A549 (cell line): ENCODE data around the gene PCED1B. TPM values are rescaled to one million over a fixed set of nuclear protein-coding genes. Genes with fewer than 3 reads are reported as not detected.

Source experiments
- ATAC-seq, 2 experiments: fragments of 200-7000 bp in 1 of 2; fragments of >200 bp in 1 of 2; cut with Nextera tagmentation in 1 of 2; cut with Tn5 transposase in 1 of 2; 3 replicates each; pipeline versions ENCODE4 v1.8.0 to v1.9.1; 2018 to 2020; ENCODE audit warnings: mild to moderate bottlenecking in 1 of 2, moderate library complexity in 1 of 2
- CTCF ChIA-PET: fragments of 300-600 bp; sonication (Branson Sonifier 250); formaldehyde crosslinking; extraction: SDS; loops from one replicate; lab custom pipeline; 2021; ENCODE audit warnings: antibody characterized with exemption, inconsistent platforms; lab: Yijun Ruan, JAX
- POLR2A ChIA-PET: fragments of 350-600 bp; formaldehyde crosslinking; extraction: SDS; loops from one replicate; lab custom pipeline; 2021; ENCODE audit warnings: antibody characterized with exemption, inconsistent platforms; lab: Yijun Ruan, JAX
- DNase-seq, 2 experiments: peaks; one replicate each; pipeline versions ENCODE4 v3.0.0 to v3.0.0-alpha.2; 2011 to 2016; ENCODE audit warnings: low read depth in 1 of 2, low spot score in 1 of 2
- FAIRE-seq: peaks from 2 replicates; lab custom pipeline; 2011; peaks lifted over from hg19 to GRCh38; lab: Jason Lieb, UNC
- H3K27ac ChIP-seq, 2 experiments: fragments of >200 bp; sonication (Bioruptor Twin); formaldehyde crosslinking; 3 replicates each; pipeline ENCODE4 v1.5.1; 2016 to 2017
- H3K4me1 ChIP-seq: fragments of >200 bp; sonication (Bioruptor Twin); formaldehyde crosslinking; 3 replicates; pipeline ENCODE4 v1.6.1; 2016
- H3K4me2 ChIP-seq: fragments of >200 bp; sonication (Bioruptor Twin); formaldehyde crosslinking; 3 replicates; pipeline ENCODE4 v1.6.1; 2016
- H3K4me3 ChIP-seq: fragments of >200 bp; sonication (Bioruptor Twin); formaldehyde crosslinking; 3 replicates; pipeline ENCODE4 v1.5.1; 2016
- H3K9me3 ChIP-seq: fragments of >200 bp; sonication (Bioruptor Twin); formaldehyde crosslinking; 3 replicates; pipeline ENCODE4 v1.6.1; 2016
- CBX2 ChIP-seq: fragments of 200-600 bp; sonication (generic); IDR thresholded peaks from 2 replicates; pipeline ENCODE4 v1.6.1; 2016; ENCODE audit warnings: low read depth, mild to moderate bottlenecking, borderline replicate concordance
- CBX8 ChIP-seq: fragments of 200-600 bp; sonication (generic); IDR thresholded peaks from 2 replicates; pipeline ENCODE4 v1.6.1; 2016
- CHD4 ChIP-seq: fragments of 200-600 bp; sonication (generic); IDR thresholded peaks from 2 replicates; pipeline ENCODE4 v1.6.1; 2016; ENCODE audit warnings: antibody characterized with exemption, mild to moderate bottlenecking, borderline replicate concordance
- EP300 ChIP-seq, 2 experiments: fragments of >200 bp; sonication (Bioruptor Twin); formaldehyde crosslinking; IDR thresholded peaks; 2 replicates in 1 of 2; 3 replicates in 1 of 2; pipeline ENCODE4 v1.6.1; 2016 to 2017
- FOXS1 ChIP-seq: fragments of 250-450 bp; sonication (Bioruptor Pico); IDR thresholded peaks from 2 replicates; pipeline ENCODE4 v1.5.0; 2020; ENCODE audit warnings: mild to moderate bottlenecking, moderate library complexity
- GATA3 ChIP-seq: IDR thresholded peaks from 2 replicates; pipeline ENCODE4 v1.6.1; 2012; ENCODE audit warnings: borderline replicate concordance
- HMGXB4 ChIP-seq: fragments of 250-450 bp; sonication (Bioruptor Pico); IDR thresholded peaks from 2 replicates; pipeline ENCODE4 v1.5.0; 2021; ENCODE audit warnings: mild to moderate bottlenecking, moderate library complexity, borderline replicate concordance
- KDM1A ChIP-seq: fragments of 200-600 bp; sonication (generic); IDR thresholded peaks from 2 replicates; pipeline ENCODE4 v1.6.1; 2016; ENCODE audit warnings: low read depth, mild to moderate bottlenecking
- KDM5A ChIP-seq: fragments of 200-600 bp; sonication (generic); IDR thresholded peaks from 2 replicates; pipeline ENCODE4 v1.6.1; 2016; ENCODE audit warnings: antibody characterized with exemption, mild to moderate bottlenecking
- MAX ChIP-seq: IDR thresholded peaks from 2 replicates; pipeline ENCODE4 v1.6.1; 2012
- PHF8 ChIP-seq: fragments of 200-600 bp; sonication (generic); IDR thresholded peaks from 2 replicates; pipeline ENCODE4 v1.6.1; 2016; ENCODE audit warnings: low read depth, mild to moderate bottlenecking, antibody characterized with exemption, moderate library complexity, borderline replicate concordance
- RARB ChIP-seq: fragments of 250-450 bp; sonication (Bioruptor Pico); IDR thresholded peaks from 2 replicates; pipeline ENCODE4 v1.8.0; 2021; ENCODE audit warnings: mild to moderate bottlenecking, moderate library complexity
- REST ChIP-seq: fragments of 200-600 bp; sonication (generic); IDR thresholded peaks from 2 replicates; pipeline ENCODE4 v1.6.1; 2016; ENCODE audit warnings: antibody characterized with exemption, mild to moderate bottlenecking, moderate library complexity
- RNF2 ChIP-seq: fragments of 200-600 bp; sonication (generic); IDR thresholded peaks from 2 replicates; pipeline ENCODE4 v1.6.1; 2016; ENCODE audit warnings: low read depth, mild to moderate bottlenecking, antibody characterized with exemption, moderate library complexity, borderline replicate concordance
- WGBS: methylation state at CpG from one replicate; pipeline ENCODE4 v1.1.6; 2017; ENCODE audit errors: missing lambda C conversion rate; 5-methylcytosine and 5-hydroxymethylcytosine counted together
- polyA plus RNA-seq, 4 experiments: library from polyadenylated mRNA; depleted of rRNA in 3 of 4; stranded (reverse); fragments of >200 nt; fragmentation: RNase III in 1 of 4; extraction: RNeasy Plus Mini Kit Qiagen cat#74134 plus additional on column Dnase treatment in 1 of 4; gene quantifications; 2 replicates in 3 of 4; 3 replicates in 1 of 4; pipeline ENCODE4 v1.2.3, GENCODE V29; 2011 to 2017
- TF ChIP-seq, protein P1 (sequence below): fragments of 250-450 bp; sonication (Bioruptor Pico); IDR thresholded peaks from 2 replicates; pipeline ENCODE4 v1.5.0; 2020; ENCODE audit warnings: low read depth, mild to moderate bottlenecking, moderate library complexity
- TF ChIP-seq, protein P2 (sequence below): fragments of >200 bp; sonication (Bioruptor Twin); formaldehyde crosslinking; IDR thresholded peaks from 2 replicates; pipeline ENCODE4 v1.6.1; 2016

The PCED1B gene
- polyA plus RNA-seq, 2 of the 4 experiments (the other 2 are of a cell fraction), result 74.6 to 108 TPM

GRCh38 chr12:47265391-47265790, 186.0 kb downstream of the PCED1B start (continued):
- TF ChIP-seq REST (no peak), FOXS1 (CRISPR knock-in tag) (no peak)
- TF ChIP-seq, protein P1, sequence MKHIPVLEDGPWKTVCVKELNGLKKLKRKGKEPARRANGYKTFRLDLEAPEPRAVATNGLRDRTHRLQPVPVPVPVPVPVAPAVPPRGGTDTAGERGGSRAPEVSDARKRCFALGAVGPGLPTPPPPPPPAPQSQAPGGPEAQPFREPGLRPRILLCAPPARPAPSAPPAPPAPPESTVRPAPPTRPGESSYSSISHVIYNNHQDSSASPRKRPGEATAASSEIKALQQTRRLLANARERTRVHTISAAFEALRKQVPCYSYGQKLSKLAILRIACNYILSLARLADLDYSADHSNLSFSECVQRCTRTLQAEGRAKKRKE (CRISPR knock-in tag), result no peak

- CTCF ChIA-PET, result interaction anchor here (0.9 to 1.3 kb wide), 3 partner anchors 8 to 172 kb away, joined by 3 read pairs; no protein-coding TSS in a partner anchor
- peak overlapping the region; percentile 20 to 91; a peak in 4 of 6 replicates for H3K27ac ChIP-seq
- FAIRE-seq, result no peak
These were observed 188.2 kb downstream of the PCED1B start for GRCh38 chr12:47267571-47267970.

DNA sequence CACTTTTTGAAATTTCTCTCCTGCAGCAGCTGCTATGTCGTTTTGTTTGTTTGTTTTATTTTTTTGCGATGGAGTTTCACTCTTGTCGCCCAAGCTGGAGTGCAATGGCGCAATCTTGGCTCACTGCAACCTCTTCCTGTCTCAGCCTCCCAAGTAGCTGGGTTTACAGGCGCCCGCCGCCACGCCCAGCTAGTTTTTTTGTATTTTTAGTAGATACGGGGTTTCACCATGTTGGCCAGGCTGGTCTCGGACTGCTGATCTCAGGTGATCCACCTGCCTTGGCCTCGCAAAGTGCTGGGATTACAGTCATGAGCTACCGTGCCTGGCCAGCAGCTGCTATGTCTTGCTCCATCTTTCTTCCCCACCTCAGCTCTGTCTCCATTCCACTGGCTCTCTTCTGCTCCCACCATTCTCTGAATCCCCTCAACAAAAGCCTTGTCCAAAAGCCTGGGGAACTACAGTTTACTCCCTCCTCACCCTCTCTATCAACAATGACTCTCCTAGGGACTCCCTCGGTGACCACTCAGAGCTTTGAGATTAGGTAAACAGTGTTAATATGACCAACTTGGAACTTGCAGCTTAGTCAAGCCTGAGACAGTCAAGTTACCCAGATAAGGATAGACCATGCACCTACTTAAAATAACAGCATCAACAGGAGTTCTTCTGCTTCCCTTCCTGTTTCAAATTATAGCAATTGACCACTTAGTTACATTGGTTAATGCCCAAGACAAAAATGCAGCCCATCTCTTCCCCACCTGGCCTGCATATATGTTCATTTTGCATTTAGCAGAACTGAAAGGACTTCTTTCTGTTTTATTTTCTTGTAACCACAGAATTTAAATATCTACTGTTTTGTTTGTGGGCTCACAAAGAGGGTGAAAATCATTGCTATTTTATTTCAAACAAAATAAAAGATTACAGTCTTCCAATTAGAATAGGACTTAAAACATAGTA, 189.4 kb downstream of the PCED1B start:
- H3K9me3 ChIP-seq, result peaks cover 27% of the 10 kb centered on the region
- ChIA-PET CTCF (interaction anchor here (0.9 to 1.4 kb wide), 3 partner anchors 10 to 197 kb away, joined by 3 to 5 read pairs (median 3); no protein-coding TSS in a partner anchor), POLR2A (interaction anchor here (0.9 kb wide), 1 partner anchor 9 kb away, joined by 3 read pairs; no protein-coding TSS in a partner anchor)
- 88% methylated on average over 13 of the region's 13 CpGs for WGBS
- peak overlapping the region; percentile 91 to 100 for H3K27ac ChIP-seq
- DNase-seq (no peak), ATAC-seq (no peak), FAIRE-seq (no peak)
- no peak overlapping the region for H3K4me2 ChIP-seq
- TF ChIP-seq MAX (no peak), KDM1A (no peak), PHF8 (no peak), CBX2 (no peak), CBX8 (no peak), CHD4 (no peak), GATA3 (no peak), KDM5A (no peak), RARB (CRISPR knock-in tag) (no peak), REST (no peak), RNF2 (no peak), HMGXB4 (no peak)
- peaks cover 46% of the 10 kb centered on the region for H3K4me1 ChIP-seq
- H3K4me3 ChIP-seq, result no peak overlapping the region

More at GRCh38 chr12:47267571-47267970, 188.2 kb downstream of the PCED1B start:
- no peak overlapping the region for H3K4me2 ChIP-seq
- POLR2A ChIA-PET, result no interaction called here
- 91% methylated on average over 4 of the region's 4 CpGs for WGBS
- H3K9me3 ChIP-seq, result peaks cover 27% of the 10 kb centered on the region
- TF ChIP-seq, protein P2, sequence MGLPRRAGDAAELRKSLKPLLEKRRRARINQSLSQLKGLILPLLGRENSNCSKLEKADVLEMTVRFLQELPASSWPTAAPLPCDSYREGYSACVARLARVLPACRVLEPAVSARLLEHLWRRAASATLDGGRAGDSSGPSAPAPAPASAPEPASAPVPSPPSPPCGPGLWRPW, result no peak
- no peak for TF ChIP-seq EP300 (IDR thresholded peaks at IDR 0.05)
- H3K4me3 ChIP-seq, result no peak overlapping the region
- ATAC-seq, result no peak
- no peak for DNase-seq
- H3K4me1 ChIP-seq, result peaks cover 34% of the 10 kb centered on the region
